ENCODE results near the gene HOXD3. TPM values are rescaled to one million over a fixed set of nuclear protein-coding genes. Genes with fewer than 3 reads are reported as not detected.

Gene HOXD3
- total and polyA plus RNA-seq, 7 experiments from 2014 or later = not detected

DNA sequence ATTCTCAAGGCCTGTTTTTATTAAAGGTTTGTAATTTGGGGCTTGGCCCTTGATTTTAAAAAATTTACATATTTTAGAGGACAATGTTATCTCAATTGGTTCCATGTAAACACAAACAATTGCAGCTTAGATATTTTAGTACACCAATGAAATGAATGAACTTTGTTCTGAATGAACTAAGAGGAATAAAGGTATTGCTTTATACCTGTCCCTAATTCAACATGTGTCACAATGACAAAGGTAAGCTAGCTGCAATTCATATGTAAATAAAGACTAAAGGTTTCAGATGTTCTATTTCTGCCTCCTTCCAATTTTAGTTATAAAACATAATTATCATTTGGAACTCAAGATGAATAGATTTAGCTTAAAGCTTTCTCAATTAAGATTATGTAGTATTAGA is 42.8 kb downstream of the HOXD3 start:
- ChIA-PET POLR2A (no interaction called here), CTCF (no interaction called here)
- intact Hi-C loops (cut with micrococcal nuclease) = no loop called here
- H3K27ac ChIP-seq (ENCODE audit: low read depth, low read length) = no peak overlapping the region
- ATAC-seq (no peak), DNase-seq (no peak)
- Mint-ChIP-seq H3K27ac (no peak overlapping the region), H3K4me3 (no peak overlapping the region), H3K36me3 (peaks cover 0 to 5% (median 0%) of the 10 kb centered on the region in 5 donors), H3K27me3 (peaks cover 25 to 59% (median 51%) of the 10 kb centered on the region in 5 donors), H3K4me1 (no peaks in the 10 kb centered on the region), H3K9me3 (peaks cover 0 to 14% (median 3%) of the 10 kb centered on the region in 11 donors)
- no peaks in the 10 kb centered on the region for H3K4me1 ChIP-seq (ENCODE audit: control insufficient read depth in 2 of 2, insufficient read depth in 2 of 2, low read length in 2 of 2)
- H3K9me3 ChIP-seq (ENCODE audit: control insufficient read depth in 2 of 3, low read length in 3 of 3) = no peaks in the 10 kb centered on the region
- no peaks in the 10 kb centered on the region for H3K36me3 ChIP-seq (ENCODE audit: control insufficient read depth in 2 of 3, insufficient read depth in 3 of 3, low read length in 3 of 3)
- H3K4me3 ChIP-seq (ENCODE audit: low read length) = no peak overlapping the region
- H3K27me3 ChIP-seq (ENCODE audit: control insufficient read depth in 2 of 2, insufficient read depth in 2 of 2, low read length in 2 of 2) = no peaks in the 10 kb centered on the region

DNA sequence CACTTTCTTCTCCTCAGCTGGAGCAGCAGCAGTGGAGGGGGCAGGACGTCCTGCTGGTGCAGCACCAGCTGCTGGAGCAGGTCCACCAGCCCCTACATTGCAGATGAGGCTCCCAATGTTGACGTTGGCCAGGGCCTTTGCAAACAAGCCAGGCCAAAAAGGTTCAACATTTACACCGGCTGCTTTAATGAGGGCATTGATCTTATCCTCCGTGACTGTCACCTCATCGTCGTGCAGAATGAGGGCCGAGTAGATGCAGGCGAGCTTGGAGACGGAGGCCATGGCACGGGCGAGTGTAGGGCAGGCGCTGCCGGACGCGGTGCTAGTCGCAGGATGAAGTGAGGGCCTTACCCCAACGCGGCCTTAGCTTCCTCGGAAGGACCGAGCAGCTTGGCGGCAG is 43.9 kb downstream of the HOXD3 start:
- no peaks in the 10 kb centered on the region for H3K27me3 ChIP-seq (ENCODE audit: control insufficient read depth in 2 of 2, insufficient read depth in 2 of 2, low read length in 2 of 2)
- Mint-ChIP-seq H3K4me3 (no peak overlapping the region), H3K4me1 (no peaks in the 10 kb centered on the region), H3K27ac (no peak overlapping the region), H3K36me3 (peaks cover 0 to 5% (median 0%) of the 10 kb centered on the region in 5 donors), H3K9me3 (peaks cover 0 to 15% (median 4%) of the 10 kb centered on the region in 11 donors), H3K27me3 (peaks cover 23 to 50% (median 47%) of the 10 kb centered on the region in 5 donors)
- H3K36me3 ChIP-seq (ENCODE audit: control insufficient read depth in 2 of 3, insufficient read depth in 3 of 3, low read length in 3 of 3) = no peaks in the 10 kb centered on the region
- H3K4me1 ChIP-seq (ENCODE audit: control insufficient read depth in 2 of 2, insufficient read depth in 2 of 2, low read length in 2 of 2) = no peaks in the 10 kb centered on the region
- H3K4me3 ChIP-seq (ENCODE audit: low read length) = no peak overlapping the region
- POLR2A ChIA-PET = no interaction called here
- intact Hi-C loops (cut with micrococcal nuclease) = no loop called here
- no peak for DNase-seq
- H3K9me3 ChIP-seq (ENCODE audit: control insufficient read depth in 2 of 3, low read length in 3 of 3) = no peaks in the 10 kb centered on the region
- no peak for ATAC-seq
- no peak overlapping the region for H3K27ac ChIP-seq (ENCODE audit: low read depth, low read length)
- CTCF ChIA-PET = no interaction called here

DNA sequence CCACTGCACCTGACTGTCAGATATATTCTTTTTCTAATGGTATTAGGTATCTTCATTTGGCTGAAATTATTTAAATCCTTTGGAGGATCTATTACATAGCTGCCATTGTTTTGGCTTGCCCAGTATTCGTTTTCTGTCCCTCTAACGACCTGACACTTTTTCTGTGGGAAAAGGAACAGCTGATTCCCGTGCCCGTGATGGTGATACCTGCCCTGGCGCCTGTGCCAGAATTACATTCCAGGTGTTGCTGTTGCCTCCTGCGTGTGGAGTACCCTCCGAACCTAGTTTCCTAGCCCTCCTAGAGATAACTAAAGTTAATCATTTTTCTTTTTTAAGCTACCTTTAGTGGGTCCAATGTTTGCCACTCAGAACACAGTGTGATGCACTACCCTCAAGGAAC is 45.4 kb downstream of the HOXD3 start:
- intact Hi-C loops (cut with micrococcal nuclease) = no loop called here
- CTCF ChIA-PET = no interaction called here
- no peaks in the 10 kb centered on the region for H3K9me3 ChIP-seq (ENCODE audit: control insufficient read depth in 2 of 3, low read length in 3 of 3)

GRCh38 chr2:176205126-176205525 is 48.0 kb downstream of the HOXD3 start:
- ATAC-seq (no peak), DNase-seq (no peak)
- Histone ChIP-seq H3K9me3 (ENCODE audit: control insufficient read depth in 2 of 3, low read length in 3 of 3) (no peaks in the 10 kb centered on the region), H3K36me3 (ENCODE audit: control insufficient read depth in 2 of 3, insufficient read depth in 3 of 3, low read length in 3 of 3) (no peaks in the 10 kb centered on the region), H3K27me3 (ENCODE audit: control insufficient read depth in 2 of 2, insufficient read depth in 2 of 2, low read length in 2 of 2) (no peaks in the 10 kb centered on the region), H3K4me1 (ENCODE audit: control insufficient read depth in 2 of 2, insufficient read depth in 2 of 2, low read length in 2 of 2) (no peaks in the 10 kb centered on the region), H3K4me3 (ENCODE audit: low read length) (no peak overlapping the region), H3K27ac (ENCODE audit: low read depth, low read length) (no peak overlapping the region)
- intact Hi-C loops (cut with micrococcal nuclease) = no loop called here
- peaks cover 0 to 11% (median 4%) of the 10 kb centered on the region in 11 donors for H3K9me3 Mint-ChIP-seq
- ChIA-PET POLR2A (no interaction called here), CTCF (no interaction called here)
- H3K27me3 Mint-ChIP-seq = peaks cover 13 to 36% (median 31%) of the 10 kb centered on the region in 5 donors
- no peak overlapping the region for H3K4me3 Mint-ChIP-seq
- H3K27ac Mint-ChIP-seq = no peak overlapping the region
- peaks cover 0 to 4% (median 0%) of the 10 kb centered on the region in 5 donors for H3K36me3 Mint-ChIP-seq
- no peaks in the 10 kb centered on the region for H3K4me1 Mint-ChIP-seq

More for the DNA sequence above, 45.4 kb downstream of the HOXD3 start:
- H3K36me3 Mint-ChIP-seq = no peaks in the 10 kb centered on the region
- H3K27me3 ChIP-seq (ENCODE audit: control insufficient read depth in 2 of 2, insufficient read depth in 2 of 2, low read length in 2 of 2) = no peaks in the 10 kb centered on the region
- H3K4me3 ChIP-seq (ENCODE audit: low read length) = no peak overlapping the region
- DNase-seq (no peak), ATAC-seq (no peak)
- H3K4me1 ChIP-seq (ENCODE audit: control insufficient read depth in 2 of 2, insufficient read depth in 2 of 2, low read length in 2 of 2) = no peaks in the 10 kb centered on the region
- peaks cover 22 to 40% (median 35%) of the 10 kb centered on the region in 5 donors for H3K27me3 Mint-ChIP-seq
- H3K27ac Mint-ChIP-seq = no peak overlapping the region
- POLR2A ChIA-PET = no interaction called here
- no peaks in the 10 kb centered on the region for H3K36me3 ChIP-seq (ENCODE audit: control insufficient read depth in 2 of 3, insufficient read depth in 3 of 3, low read length in 3 of 3)
- H3K4me3 Mint-ChIP-seq = no peak overlapping the region
- H3K27ac ChIP-seq (ENCODE audit: low read depth, low read length) = no peak overlapping the region
- H3K9me3 Mint-ChIP-seq = peaks cover 0 to 10% (median 4%) of the 10 kb centered on the region in 11 donors
- no peaks in the 10 kb centered on the region for H3K4me1 Mint-ChIP-seq

- peaks cover 0 to 11% (median 4%) of the 10 kb centered on the region in 11 donors for H3K9me3 Mint-ChIP-seq
- Histone ChIP-seq H3K27me3 (ENCODE audit: control insufficient read depth in 2 of 2, insufficient read depth in 2 of 2, low read length in 2 of 2) (no peaks in the 10 kb centered on the region), H3K4me3 (ENCODE audit: low read length) (no peak overlapping the region), H3K4me1 (ENCODE audit: control insufficient read depth in 2 of 2, insufficient read depth in 2 of 2, low read length in 2 of 2) (no peaks in the 10 kb centered on the region), H3K36me3 (ENCODE audit: control insufficient read depth in 2 of 3, insufficient read depth in 3 of 3, low read length in 3 of 3) (no peaks in the 10 kb centered on the region), H3K27ac (ENCODE audit: low read depth, low read length) (no peak overlapping the region), H3K9me3 (ENCODE audit: control insufficient read depth in 2 of 3, low read length in 3 of 3) (no peaks in the 10 kb centered on the region)
- H3K4me1 Mint-ChIP-seq = no peaks in the 10 kb centered on the region
- peaks cover 0 to 4% (median 0%) of the 10 kb centered on the region in 5 donors for H3K36me3 Mint-ChIP-seq
- ATAC-seq (no peak), DNase-seq (no peak)
- H3K27me3 Mint-ChIP-seq = peaks cover 17 to 44% (median 35%) of the 10 kb centered on the region in 5 donors
- H3K27ac Mint-ChIP-seq = no peak overlapping the region
- ChIA-PET POLR2A (no interaction called here), CTCF (no interaction called here)
- intact Hi-C loops (cut with micrococcal nuclease) = no loop called here
- H3K4me3 Mint-ChIP-seq = no peak overlapping the region
Measured at GRCh38 chr2:176206136-176206535, 49.0 kb downstream of the HOXD3 start.

DNA sequence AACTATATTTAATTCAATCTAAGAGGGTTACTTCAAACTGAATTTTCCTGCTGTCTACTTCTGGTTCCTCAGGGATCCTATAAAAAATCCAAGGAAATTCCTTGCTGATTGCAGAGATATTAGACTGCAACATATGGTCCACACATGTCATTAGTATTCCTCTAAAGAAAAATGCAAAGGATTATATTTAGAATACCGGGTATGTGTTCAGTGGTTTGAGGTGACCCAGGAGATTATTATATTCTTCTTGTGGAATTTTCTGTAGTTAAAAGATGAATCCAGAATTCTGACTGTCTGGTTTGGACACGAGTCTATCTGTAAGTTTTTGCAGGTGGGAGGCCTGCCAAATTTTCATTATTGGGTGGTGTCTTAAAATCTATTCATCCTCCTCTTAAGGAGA is 49.6 kb downstream of the HOXD3 start:
- H3K27me3 Mint-ChIP-seq = peaks cover 21 to 47% (median 38%) of the 10 kb centered on the region in 5 donors
- no peak for DNase-seq
- ChIA-PET POLR2A (no interaction called here), CTCF (no interaction called here)
- no peaks in the 10 kb centered on the region for H3K4me1 Mint-ChIP-seq
- no peak overlapping the region for H3K27ac ChIP-seq (ENCODE audit: low read depth, low read length)
- no peaks in the 10 kb centered on the region for H3K36me3 ChIP-seq (ENCODE audit: control insufficient read depth in 2 of 3, insufficient read depth in 3 of 3, low read length in 3 of 3)
- H3K9me3 ChIP-seq (ENCODE audit: control insufficient read depth in 2 of 3, low read length in 3 of 3) = no peaks in the 10 kb centered on the region
- no peaks in the 10 kb centered on the region for H3K4me1 ChIP-seq (ENCODE audit: control insufficient read depth in 2 of 2, insufficient read depth in 2 of 2, low read length in 2 of 2)
- peaks cover 0 to 4% (median 0%) of the 10 kb centered on the region in 5 donors for H3K36me3 Mint-ChIP-seq
- no peaks in the 10 kb centered on the region for H3K27me3 ChIP-seq (ENCODE audit: control insufficient read depth in 2 of 2, insufficient read depth in 2 of 2, low read length in 2 of 2)
- H3K4me3 Mint-ChIP-seq = no peak overlapping the region
- ATAC-seq = no peak
- peaks cover 0 to 11% (median 4%) of the 10 kb centered on the region in 11 donors for H3K9me3 Mint-ChIP-seq
- H3K27ac Mint-ChIP-seq = no peak overlapping the region
- intact Hi-C loops (cut with micrococcal nuclease) = no loop called here
- H3K4me3 ChIP-seq (ENCODE audit: low read length) = no peak overlapping the region

- Mint-ChIP-seq H3K4me1 (no peaks in the 10 kb centered on the region), H3K27ac (no peak overlapping the region), H3K9me3 (peaks cover 0 to 4% (median 0%) of the 10 kb centered on the region in 11 donors), H3K36me3 (peaks cover 0 to 4% (median 0%) of the 10 kb centered on the region in 5 donors), H3K4me3 (no peak overlapping the region), H3K27me3 (peaks cover 22 to 27% (median 24%) of the 10 kb centered on the region in 5 donors)
- Histone ChIP-seq H3K9me3 (ENCODE audit: control insufficient read depth in 2 of 3, low read length in 3 of 3) (no peaks in the 10 kb centered on the region), H3K36me3 (ENCODE audit: control insufficient read depth in 2 of 3, insufficient read depth in 3 of 3, low read length in 3 of 3) (no peaks in the 10 kb centered on the region), H3K4me3 (ENCODE audit: low read length) (no peak overlapping the region), H3K27me3 (ENCODE audit: control insufficient read depth in 2 of 2, insufficient read depth in 2 of 2, low read length in 2 of 2) (no peaks in the 10 kb centered on the region), H3K4me1 (ENCODE audit: control insufficient read depth in 2 of 2, insufficient read depth in 2 of 2, low read length in 2 of 2) (no peaks in the 10 kb centered on the region), H3K27ac (ENCODE audit: low read depth, low read length) (no peak overlapping the region)
- POLR2A ChIA-PET = no interaction called here
- DNase-seq (no peak), ATAC-seq (no peak)
- intact Hi-C loops (cut with micrococcal nuclease) = no loop called here
- CTCF ChIA-PET = interaction anchor here (0.6 kb wide), 1 partner anchor 17 kb away, joined by 5 read pairs; no protein-coding TSS in a partner anchor
Measured at GRCh38 chr2:176211110-176211509, 54.0 kb downstream of the HOXD3 start.
